Measurements from ENCODE around the gene NFYC.

DNA sequence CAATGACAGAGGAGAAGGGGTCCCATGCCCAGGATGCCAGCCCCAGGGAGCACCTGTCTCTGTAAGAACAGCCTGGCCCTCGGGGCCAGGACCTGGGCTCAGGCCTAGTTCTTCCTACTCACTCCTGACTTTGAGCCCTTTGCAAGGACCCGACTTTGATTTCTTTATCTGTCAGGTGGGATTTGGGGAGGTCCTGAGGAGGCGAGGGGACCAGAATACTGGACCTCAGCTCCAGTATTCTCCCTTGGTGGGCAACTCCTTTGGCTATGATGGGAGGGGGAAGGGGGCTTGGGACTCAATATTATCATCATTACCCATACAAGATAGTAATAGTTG lies 110.2 kb downstream of the NFYC start:
- no peak for TF ChIP-seq TEAD4 (IDR thresholded peaks at IDR 0.05; ENCODE audit: borderline replicate concordance, insufficient read depth)
- no peak for TF ChIP-seq CHD2 (IDR thresholded peaks at IDR 0.05; ENCODE audit: low read length, partially characterized antibody)
- TF ChIP-seq POLR2AphosphoS5 (IDR thresholded peaks at IDR 0.05; ENCODE audit: low read depth, low read length) = no peak
- TF ChIP-seq NFIC (IDR thresholded peaks at IDR 0.05; ENCODE audit: borderline replicate concordance) = no peak
- no peak for TF ChIP-seq NRF1 (IDR thresholded peaks at IDR 0.05; ENCODE audit: low read depth, low read length)

All from SK-N-SH (cell line).